GM21423 (cell line): Measurements from ENCODE around the gene SPRR4.
"Not testable (repeated sequence)": the region's sequence is repeated elsewhere in the genome, so short reads cannot be mapped to it uniquely, and the experiment has no call there.

ENCODE experiments used
- ATAC-seq: cut with Tn5 transposase; IDR thresholded peaks from one replicate; pipeline ENCODE4 v1.9.1; 2021; ENCODE audit warnings: mild to moderate bottlenecking, moderate library complexity; ENCODE audit not compliant: unreplicated experiment

The SPRR4 gene

GRCh38 chr1:153011235-153011758 is 40.8 kb downstream of the SPRR4 start:
- not testable (repeated sequence) for ATAC-seq

- ATAC-seq: not testable (repeated sequence)
These were observed 51.4 kb downstream of the SPRR4 start for GRCh38 chr1:153021829-153022228.
